GM18511 (cell line): ENCODE results near the gene PCDHA8.
"Not testable (repeated sequence)": the region's sequence is repeated elsewhere in the genome, so short reads cannot be mapped to it uniquely, and the experiment has no call there.

ENCODE experiments used
- ATAC-seq: cut with Tn5 transposase; IDR thresholded peaks from one replicate; pipeline ENCODE4 v1.9.1; 2021; ENCODE audit warnings: mild to moderate bottlenecking, moderate library complexity; ENCODE audit not compliant: unreplicated experiment

PCDHA8 gene

DNA sequence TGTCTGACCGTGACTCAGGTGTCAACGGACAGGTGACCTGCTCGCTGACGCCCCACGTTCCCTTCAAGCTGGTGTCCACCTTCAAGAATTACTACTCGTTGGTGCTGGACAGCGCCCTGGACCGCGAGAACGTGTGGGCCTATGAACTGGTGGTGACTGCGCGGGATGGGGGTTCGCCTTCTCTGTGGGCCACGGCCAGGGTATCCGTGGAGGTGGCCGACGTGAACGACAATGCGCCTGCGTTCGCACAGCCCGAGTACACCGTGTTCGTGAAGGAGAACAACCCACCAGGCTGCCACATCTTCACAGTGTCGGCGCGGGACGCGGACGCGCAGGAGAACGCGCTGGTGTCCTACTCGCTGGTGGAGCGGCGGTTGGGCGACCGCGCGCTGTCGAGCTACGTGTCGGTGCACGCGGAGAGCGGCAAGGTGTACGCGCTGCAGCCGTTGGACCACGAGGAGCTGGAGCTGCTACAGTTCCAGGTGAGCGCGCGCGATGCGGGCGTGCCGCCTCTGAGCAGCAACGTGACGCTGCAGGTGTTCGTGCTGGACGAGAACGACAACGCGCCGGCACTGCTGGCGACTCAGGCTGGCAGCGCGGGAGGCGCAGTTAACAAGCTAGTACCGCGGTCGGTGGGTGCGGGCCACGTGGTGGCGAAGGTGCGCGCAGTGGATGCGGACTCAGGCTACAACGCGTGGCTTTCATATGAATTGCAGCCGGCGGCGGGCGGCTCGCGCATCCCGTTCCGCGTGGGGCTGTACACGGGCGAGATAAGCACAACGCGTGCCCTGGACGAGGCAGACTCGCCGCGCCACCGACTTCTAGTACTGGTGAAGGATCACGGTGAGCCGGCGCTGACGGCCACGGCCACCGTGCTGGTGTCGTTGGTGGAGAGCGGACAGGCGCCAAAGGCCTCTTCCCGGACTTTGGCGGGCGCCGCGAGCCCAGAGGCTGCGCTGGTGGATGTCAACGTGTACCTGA lies 29.5 kb downstream of the PCDHA8 start:
- no peak for ATAC-seq

DNA sequence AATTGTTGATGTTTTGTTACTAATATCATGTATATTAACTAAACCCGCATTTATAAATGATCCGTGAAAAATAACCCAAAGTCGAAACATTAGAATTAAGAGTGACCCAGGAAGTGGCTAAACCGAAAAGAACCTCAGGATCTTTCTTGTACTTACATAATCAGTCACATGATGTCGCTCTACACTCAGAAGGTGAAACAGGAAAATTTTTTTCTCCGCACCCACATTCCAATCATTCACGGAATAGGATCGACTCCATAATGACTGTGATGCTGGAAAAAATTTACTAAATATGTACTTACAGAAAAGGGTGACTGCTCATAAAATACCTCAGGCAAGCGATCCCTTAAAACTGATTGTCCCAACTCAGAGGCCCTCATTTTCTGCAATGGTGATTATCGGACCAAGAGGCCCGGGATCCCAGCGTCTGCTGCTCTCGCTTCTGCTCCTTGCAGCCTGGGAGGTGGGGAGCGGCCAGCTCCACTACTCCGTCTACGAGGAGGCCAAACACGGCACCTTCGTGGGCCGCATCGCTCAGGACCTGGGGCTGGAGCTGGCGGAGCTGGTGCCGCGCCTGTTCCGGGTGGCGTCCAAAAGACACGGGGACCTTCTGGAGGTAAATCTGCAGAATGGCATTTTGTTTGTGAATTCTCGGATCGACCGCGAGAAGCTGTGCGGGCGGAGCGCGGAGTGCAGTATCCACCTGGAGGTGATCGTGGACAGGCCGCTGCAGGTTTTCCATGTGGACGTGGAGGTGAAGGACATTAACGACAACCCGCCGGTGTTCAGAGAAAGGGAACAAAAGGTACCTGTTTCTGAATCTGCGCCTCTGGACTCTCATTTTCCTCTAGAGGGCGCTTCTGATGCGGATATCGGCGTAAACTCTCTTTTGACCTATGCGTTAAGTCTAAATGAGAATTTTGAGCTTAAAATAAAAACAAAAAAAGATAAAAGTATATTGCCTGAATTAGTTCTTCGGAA lies 34.4 kb downstream of the PCDHA8 start, which contains the start of gene PCDHA12:
Gene PCDHA12, plus strand, starts transcription at position 224 of the 981 bp plus-strand sequence. Its CDS starts 165 bp downstream, at position 389.
- no peak for ATAC-seq

DNA sequence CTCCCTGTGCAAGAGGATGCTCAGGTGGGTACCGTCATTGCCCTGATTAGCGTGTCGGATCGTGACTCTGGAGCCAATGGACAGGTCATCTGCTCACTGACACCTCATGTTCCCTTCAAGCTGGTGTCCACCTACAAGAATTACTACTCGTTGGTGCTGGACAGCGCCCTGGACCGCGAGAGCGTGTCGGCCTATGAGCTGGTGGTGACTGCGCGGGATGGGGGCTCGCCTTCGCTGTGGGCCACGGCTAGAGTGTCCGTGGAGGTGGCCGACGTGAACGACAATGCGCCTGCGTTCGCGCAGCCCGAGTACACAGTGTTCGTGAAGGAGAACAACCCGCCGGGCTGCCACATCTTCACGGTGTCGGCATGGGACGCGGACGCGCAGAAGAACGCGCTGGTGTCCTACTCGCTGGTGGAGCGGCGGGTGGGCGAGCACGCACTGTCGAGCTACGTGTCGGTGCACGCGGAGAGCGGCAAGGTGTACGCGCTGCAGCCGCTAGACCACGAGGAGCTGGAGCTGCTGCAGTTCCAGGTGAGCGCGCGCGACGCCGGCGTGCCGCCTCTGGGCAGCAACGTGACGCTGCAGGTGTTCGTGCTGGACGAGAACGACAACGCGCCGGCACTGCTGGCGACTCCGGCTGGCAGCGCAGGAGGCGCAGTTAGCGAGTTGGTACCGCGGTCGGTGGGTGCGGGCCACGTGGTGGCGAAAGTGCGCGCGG lies 35.7 kb downstream of the PCDHA8 start:
- ATAC-seq: not testable (repeated sequence)

DNA sequence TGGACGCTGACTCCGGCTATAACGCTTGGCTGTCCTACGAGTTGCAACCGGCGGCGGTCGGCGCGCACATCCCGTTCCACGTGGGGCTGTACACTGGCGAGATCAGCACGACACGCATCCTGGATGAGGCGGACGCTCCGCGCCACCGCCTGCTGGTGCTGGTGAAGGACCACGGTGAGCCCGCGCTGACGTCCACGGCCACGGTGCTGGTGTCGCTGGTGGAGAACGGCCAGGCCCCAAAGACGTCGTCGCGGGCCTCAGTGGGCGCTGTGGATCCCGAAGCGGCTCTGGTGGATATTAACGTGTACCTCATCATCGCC lies 36.2 kb downstream of the PCDHA8 start:
- ATAC-seq: no peak

DNA sequence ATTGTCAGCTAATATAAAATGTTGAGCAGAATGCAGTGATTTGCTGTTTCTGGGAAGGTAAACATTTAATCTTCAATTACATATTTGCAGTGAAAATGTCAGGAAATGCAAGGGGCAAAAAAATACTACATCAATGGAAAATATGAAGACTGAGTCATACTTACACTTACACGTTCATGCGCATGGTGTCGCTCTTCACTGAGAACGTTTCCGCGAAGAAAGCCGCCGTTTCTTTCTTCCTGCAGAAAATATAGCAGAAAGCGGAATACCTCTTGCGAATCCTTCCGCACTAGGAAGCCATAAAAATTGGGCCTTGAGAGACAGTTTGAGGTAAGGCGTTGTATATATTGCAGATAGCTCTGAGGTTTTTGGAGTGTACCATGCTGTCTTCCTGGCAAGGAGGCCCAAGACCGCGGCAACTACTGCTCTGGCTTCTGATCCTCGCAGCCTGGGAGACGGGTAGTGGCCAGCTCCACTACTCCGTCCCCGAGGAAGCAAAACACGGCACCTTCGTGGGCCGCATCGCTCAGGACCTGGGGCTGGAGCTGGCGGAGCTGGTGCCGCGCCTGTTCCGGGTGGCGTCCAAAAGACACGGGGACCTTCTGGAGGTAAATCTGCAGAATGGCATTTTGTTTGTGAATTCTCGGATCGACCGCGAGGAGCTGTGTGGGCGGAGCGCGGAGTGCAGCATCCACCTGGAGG lies 41.1 kb downstream of the PCDHA8 start, which contains the start of gene PCDHA13:
Gene PCDHA13, plus strand, starts transcription at position 236 of the 702 bp plus-strand sequence. Its CDS starts 145 bp downstream, at position 381.
- ATAC-seq: no peak

DNA sequence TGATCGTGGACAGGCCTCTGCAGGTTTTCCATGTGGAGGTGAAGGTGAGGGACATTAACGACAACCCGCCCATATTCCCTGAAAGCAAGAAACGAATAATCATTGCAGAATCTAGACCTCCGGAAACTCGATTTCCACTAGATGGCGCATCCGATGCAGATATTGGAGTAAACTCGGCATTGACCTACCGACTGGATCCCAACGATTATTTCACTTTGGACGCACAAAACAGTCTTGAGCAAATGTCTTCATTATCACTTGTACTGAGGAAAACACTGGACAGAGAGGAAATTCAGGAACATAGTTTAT lies 41.6 kb downstream of the PCDHA8 start:
- ATAC-seq: no peak

DNA sequence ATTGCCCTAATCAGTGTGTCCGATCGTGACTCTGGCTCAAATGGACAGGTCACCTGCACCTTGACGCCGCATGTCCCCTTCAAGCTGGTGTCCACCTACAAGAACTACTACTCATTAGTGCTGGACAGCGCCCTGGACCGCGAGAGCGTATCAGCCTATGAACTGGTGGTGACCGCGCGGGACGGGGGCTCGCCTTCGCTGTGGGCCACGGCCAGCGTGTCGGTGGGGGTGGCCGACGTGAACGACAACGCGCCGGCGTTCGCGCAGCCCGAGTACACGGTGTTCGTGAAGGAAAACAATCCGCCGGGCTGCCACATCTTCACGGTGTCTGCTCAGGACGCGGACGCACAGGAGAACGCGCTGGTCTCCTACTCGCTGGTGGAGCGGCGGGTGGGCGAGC lies 42.4 kb downstream of the PCDHA8 start:
- ATAC-seq: no peak

DNA sequence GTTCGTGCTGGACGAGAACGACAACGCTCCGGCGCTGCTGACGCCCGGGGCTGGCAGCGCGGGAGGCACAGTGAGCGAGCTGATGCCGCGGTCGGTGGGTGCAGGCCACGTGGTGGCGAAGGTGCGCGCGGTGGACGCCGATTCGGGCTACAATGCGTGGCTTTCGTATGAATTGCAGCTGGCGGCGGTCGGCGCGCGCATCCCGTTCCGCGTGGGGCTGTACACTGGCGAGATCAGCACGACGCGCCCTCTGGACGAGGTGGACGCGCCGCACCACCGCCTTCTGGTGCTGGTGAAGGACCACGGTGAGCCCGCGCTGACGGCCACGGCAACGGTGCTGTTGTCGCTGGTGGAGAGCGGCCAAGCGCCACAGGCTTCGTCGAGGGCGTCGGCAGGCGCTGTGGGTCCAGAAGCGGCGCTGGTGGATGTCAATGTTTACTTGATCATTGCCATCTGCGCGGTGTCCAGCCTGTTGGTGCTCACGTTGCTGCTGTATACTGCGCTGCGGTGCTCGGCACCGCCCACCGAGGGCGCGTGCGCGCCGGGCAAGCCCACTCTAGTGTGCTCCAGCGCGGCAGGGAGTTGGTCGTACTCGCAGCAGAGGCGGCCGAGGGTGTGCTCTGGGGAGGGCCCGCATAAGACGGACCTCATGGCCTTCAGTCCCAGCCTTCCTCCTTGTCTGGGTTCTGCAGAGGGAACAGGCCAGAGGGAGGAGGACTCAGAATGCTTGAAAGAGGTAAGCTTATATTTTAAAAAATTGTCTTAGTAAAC lies 43.1 kb downstream of the PCDHA8 start:
- no peak for ATAC-seq
